ENCODE results near the gene MGAT4A.

The MGAT4A gene

GRCh38 chr2:98701230-98701629, 29.7 kb downstream of the MGAT4A start:
- ATAC-seq = peak; percentile 43; the same call in 2 of the 3 replicates
- no peak for TF ChIP-seq CSRNP3 (CRISPR knock-in tag; IDR thresholded peaks at IDR 0.05)
- no peak for TF ChIP-seq CSDC2 (CRISPR knock-in tag; IDR thresholded peaks at IDR 0.05)
- no peak for TF ChIP-seq TOX (CRISPR knock-in tag; IDR thresholded peaks at IDR 0.05; ENCODE audit: borderline replicate concordance)
- no peak for TF ChIP-seq ZNF565 (CRISPR knock-in tag; conservative IDR thresholded peaks at IDR 0.05; ENCODE audit: low read depth)
- TF ChIP-seq TSHZ2 (CRISPR knock-in tag; IDR thresholded peaks at IDR 0.05) = no peak
- no peak for TF ChIP-seq ZFP3 (CRISPR knock-in tag; IDR thresholded peaks at IDR 0.05)
- TF ChIP-seq ISL1 (CRISPR knock-in tag; IDR thresholded peaks at IDR 0.05) = peak; percentile 37; the same call in 1 of the 2 replicates

- TF ChIP-seq ISL1 (CRISPR knock-in tag; IDR thresholded peaks at IDR 0.05) = no peak
- TF ChIP-seq TOX (CRISPR knock-in tag; IDR thresholded peaks at IDR 0.05; ENCODE audit: borderline replicate concordance) = no peak
- no peak for TF ChIP-seq PATZ1 (CRISPR knock-in tag; IDR thresholded peaks at IDR 0.05; ENCODE audit: borderline replicate concordance)
- TF ChIP-seq SNAI2 (CRISPR knock-in tag; IDR thresholded peaks at IDR 0.05) = no peak
- no peak for ATAC-seq
These were observed 32.0 kb downstream of the MGAT4A start for GRCh38 chr2:98698896-98699295.

- ATAC-seq = no peak
- TF ChIP-seq GLIS3 (CRISPR knock-in tag; IDR thresholded peaks at IDR 0.05) = no peak
- TF ChIP-seq SNAI2 (CRISPR knock-in tag; IDR thresholded peaks at IDR 0.05) = no peak
- TF ChIP-seq ZNF8 (CRISPR knock-in tag; IDR thresholded peaks at IDR 0.05) = no peak
- no peak for TF ChIP-seq ZNF70 (CRISPR knock-in tag; IDR thresholded peaks at IDR 0.05)
- no peak for TF ChIP-seq ZC3H10 (CRISPR knock-in tag; IDR thresholded peaks at IDR 0.05)
- TF ChIP-seq ISL1 (CRISPR knock-in tag; IDR thresholded peaks at IDR 0.05) = no peak
- TF ChIP-seq CREB5 (CRISPR knock-in tag; IDR thresholded peaks at IDR 0.05; ENCODE audit: low read depth) = no peak
- no peak for TF ChIP-seq TSHZ2 (CRISPR knock-in tag; IDR thresholded peaks at IDR 0.05)
- TF ChIP-seq ZFP3 (CRISPR knock-in tag; IDR thresholded peaks at IDR 0.05) = no peak
- no peak for TF ChIP-seq ZNF565 (CRISPR knock-in tag; conservative IDR thresholded peaks at IDR 0.05; ENCODE audit: low read depth)
- TF ChIP-seq TCF4 (CRISPR knock-in tag; IDR thresholded peaks at IDR 0.05; ENCODE audit: borderline replicate concordance) = no peak
- no peak for TF ChIP-seq PPARA (CRISPR knock-in tag; IDR thresholded peaks at IDR 0.05; ENCODE audit: borderline replicate concordance)
- TF ChIP-seq BACH2 (CRISPR knock-in tag; IDR thresholded peaks at IDR 0.05; ENCODE audit: borderline replicate concordance) = no peak
These were observed 33.1 kb downstream of the MGAT4A start for GRCh38 chr2:98697651-98698337.
